Glomerular visceral epithelial cell (primary cell): ENCODE results near the gene CDC26.
"Not testable (repeated sequence)": the region's sequence is repeated elsewhere in the genome, so short reads cannot be mapped to it uniquely, and the experiment has no call there.

Experiments used
- DNase-seq: peaks from one replicate; pipeline ENCODE4 v3.0.0-alpha.2; 2016; ENCODE audit errors: extremely low spot score

The CDC26 gene

GRCh38 chr9:113293285-113293878 is 18.0 kb upstream of the CDC26 start:
- no peak for DNase-seq

- no peak for DNase-seq
These were observed 14.8 kb upstream of the CDC26 start for GRCh38 chr9:113290052-113290607.

- no peak for DNase-seq
These were observed 13.7 kb upstream of the CDC26 start for GRCh38 chr9:113289091-113289490.

- DNase-seq = no peak
These were observed 6.0 kb upstream of the CDC26 start for GRCh38 chr9:113281356-113281755.

- no peak for DNase-seq
These were observed 3.5 kb upstream of the CDC26 start for GRCh38 chr9:113278840-113279239.

GRCh38 chr9:113274474-113275156 is 757 bp downstream of the CDC26 start:
- DNase-seq = peak; percentile 51

- no peak for DNase-seq
These were observed 5.5 kb downstream of the CDC26 start for GRCh38 chr9:113269871-113270270.

GRCh38 chr9:113269355-113269754 is 6.0 kb downstream of the CDC26 start:
- DNase-seq = no peak

GRCh38 chr9:113267911-113268566 is 7.3 kb downstream of the CDC26 start:
- no peak for DNase-seq

GRCh38 chr9:113266174-113266573 is 9.2 kb downstream of the CDC26 start:
- DNase-seq = no peak

- no peak for DNase-seq
These were observed 13.3 kb downstream of the CDC26 start for GRCh38 chr9:113261917-113262671.

- DNase-seq = no peak
These were observed 17.1 kb downstream of the CDC26 start for GRCh38 chr9:113258282-113258681.

GRCh38 chr9:113257863-113258262 is 17.5 kb downstream of the CDC26 start:
- DNase-seq = no peak

- DNase-seq = no peak
These were observed 19.9 kb downstream of the CDC26 start for GRCh38 chr9:113255438-113255837.

GRCh38 chr9:113254991-113255390 is 20.4 kb downstream of the CDC26 start:
- DNase-seq = no peak

GRCh38 chr9:113250807-113251206 is 24.6 kb downstream of the CDC26 start:
- DNase-seq = no peak

- DNase-seq = not testable (repeated sequence)
These were observed 25.7 kb downstream of the CDC26 start for GRCh38 chr9:113249661-113250060.

GRCh38 chr9:113247640-113248039 is 27.7 kb downstream of the CDC26 start:
- DNase-seq = no peak

GRCh38 chr9:113246928-113247327 is 28.4 kb downstream of the CDC26 start:
- no peak for DNase-seq

- DNase-seq = no peak
These were observed 29.5 kb downstream of the CDC26 start for GRCh38 chr9:113245894-113246293.

GRCh38 chr9:113244556-113244955 is 30.8 kb downstream of the CDC26 start:
- no peak for DNase-seq

- no peak for DNase-seq
These were observed 34.2 kb downstream of the CDC26 start for GRCh38 chr9:113241161-113241560.
